Measurements from ENCODE around the gene RPUSD3. TPM values are rescaled to one million over a fixed set of nuclear protein-coding genes. Genes with fewer than 3 reads are reported as not detected.

RPUSD3 gene
- total and polyA plus RNA-seq, 2 donors (not counting 3 experiments of a cell fraction or from before 2014, with no cell fraction given) = 38.9 to 56.6 TPM

GRCh38 chr3:9834520-9835380, 9.1 kb downstream of the RPUSD3 start:
- FAIRE-seq (no peak), DNase-seq (ENCODE audit: low read depth, low spot score) (no peak)
- POLR2A ChIA-PET = no interaction called here
- H4K20me1 ChIP-seq (replicated peaks; ENCODE audit: control insufficient read depth, extremely low read depth, insufficient read depth, low read length) = no peaks in the 10 kb centered on the region
- dilution Hi-C loops (cut with MboI; ENCODE audit: extremely low pct_ligation_motif_present, low sequenced_read_pairs) (no loop called here), intact Hi-C loops (cut with micrococcal nuclease) (no loop called here)
- H3K9ac ChIP-seq (replicated peaks; ENCODE audit: extremely low read depth, insufficient read depth, low read length) = no peak overlapping the region
- TF ChIP-seq MAX (IDR thresholded peaks at IDR 0.05; ENCODE audit: insufficient read depth, insufficient read length) (no peak), FOS (IDR thresholded peaks at IDR 0.05; ENCODE audit: borderline replicate concordance, insufficient read depth, low read length) (no peak), POLR2AphosphoS5 (IDR thresholded peaks at IDR 0.05; ENCODE audit: insufficient read depth, low read depth, low read length) (no peak), EZH2 (IDR thresholded peaks at IDR 0.05; ENCODE audit: borderline replicate concordance, low read depth, low read length, severe bottlenecking) (no peak), POLR2A (IDR thresholded peaks at IDR 0.05; ENCODE audit: low read depth, low read length) (no peak), CTCF (IDR thresholded peaks at IDR 0.05; ENCODE audit: extremely low read depth in 1 of 2, insufficient read depth in 1 of 2, low read depth in 1 of 2, low read length in 2 of 2) (no peak), MYC (IDR thresholded peaks at IDR 0.05; ENCODE audit: low read depth, low read length) (no peak), GATA2 (IDR thresholded peaks at IDR 0.05; ENCODE audit: insufficient read depth, insufficient read length, low read depth, low read length) (no peak), JUN (IDR thresholded peaks at IDR 0.05; ENCODE audit: borderline replicate concordance, insufficient read depth, insufficient read length, low read depth) (no peak)
- no peak overlapping the region for H3K4me2 ChIP-seq (ENCODE audit: insufficient read depth, low read length)
- H3K79me2 ChIP-seq (ENCODE audit: control insufficient read depth, insufficient read depth, low read length) = no peaks in the 10 kb centered on the region
- H3K4me3 ChIP-seq (replicated peaks in 1 of 3; ENCODE audit: insufficient read depth in 1 of 3, low read depth in 1 of 3, low read length in 3 of 3) = no peak overlapping the region
- H3K36me3 ChIP-seq (ENCODE audit: control insufficient read depth in 2 of 2, extremely low read depth in 1 of 2, insufficient read depth in 2 of 2, low read length in 2 of 2) = peaks cover 0 to 10% of the 10 kb centered on the region in 2 experiments
- H3K27me3 ChIP-seq (ENCODE audit: control insufficient read depth in 2 of 2, insufficient read depth in 2 of 2, low read length in 2 of 2) = no peaks in the 10 kb centered on the region
- no peaks in the 10 kb centered on the region for H3K9me3 ChIP-seq (replicated peaks; ENCODE audit: control insufficient read depth, insufficient read depth, low read length)
- BruUV-seq (replicated peaks) = no TSS peak
- no peak overlapping the region for H2AFZ ChIP-seq (ENCODE audit: low read depth, low read length)
- no peak overlapping the region for H3K27ac ChIP-seq (ENCODE audit: insufficient read depth, low read depth, low read length)
- CTCF ChIA-PET = no interaction called here
- H3K9me1 ChIP-seq (replicated peaks; ENCODE audit: control insufficient read depth, extremely low read depth, insufficient read depth, low read length) = no peaks in the 10 kb centered on the region
- peaks cover 16% of the 10 kb centered on the region for H3K4me1 ChIP-seq (ENCODE audit: control insufficient read depth, extremely low read depth, insufficient read depth, low read length)

Data from endothelial cell of umbilical vein (primary cell).